K562 (cell line): ENCODE data around the gene SLC25A45. TPM values are rescaled to one million over a fixed set of nuclear protein-coding genes. Genes with fewer than 3 reads are reported as not detected.

Experiments used
- CREM ChIP-seq: IDR thresholded peaks from 2 replicates; pipeline ENCODE4 v1.6.1; 2014; ENCODE audit warnings: antibody characterized with exemption, low read depth
- ESRRB ChIP-seq: fragments of 250-450 bp; sonication (Bioruptor Pico); IDR thresholded peaks from 2 replicates; pipeline ENCODE4 v1.5.0; 2020; ENCODE audit warnings: mild to moderate bottlenecking, moderate library complexity, borderline replicate concordance
- ETV1 ChIP-seq: fragments of 450-650 bp; conservative IDR thresholded peaks from 2 replicates; pipeline ENCODE4 v1.6.1; 2016; ENCODE audit warnings: missing genetic modification characterization, control low read depth, low read depth, missing compliant biosample characterization
- ETV5 ChIP-seq: sonication (generic); formaldehyde crosslinking; IDR thresholded peaks from 2 replicates; pipeline ENCODE4 v1.4.0; 2020; ENCODE audit warnings: low read depth, mild to moderate bottlenecking, missing genetic modification reagents
- FOXA1 ChIP-seq: fragments of 450-650 bp; IDR thresholded peaks from 2 replicates; pipeline ENCODE4 v1.6.1; 2016; ENCODE audit warnings: mild to moderate bottlenecking, borderline replicate concordance
- IFI16 ChIP-seq: fragments of 250-450 bp; sonication (Bioruptor Pico); IDR thresholded peaks from 2 replicates; pipeline ENCODE4 v2.1.2; 2022; ENCODE audit warnings: mild to moderate bottlenecking, inconsistent platforms
- JUND ChIP-seq, 2 experiments: IDR thresholded peaks; 2 replicates in 1 of 2; 3 replicates in 1 of 2; pipeline ENCODE4 v1.6.1; 2011; ENCODE audit warnings: borderline replicate concordance in 2 of 2, low read depth in 2 of 2, low read length in 2 of 2, improper control_type of control experiment in 1 of 2, missing biosample characterization in 1 of 2, missing genetic modification characterization in 1 of 2, missing genetic modification reagents in 1 of 2
- MECOM ChIP-seq: fragments of 250-450 bp; sonication (Bioruptor Pico); IDR thresholded peaks from 2 replicates; pipeline ENCODE4 v1.8.0; 2022; ENCODE audit warnings: inconsistent platforms
- MLLT1 ChIP-seq, 2 experiments: fragments of 450-650 bp; IDR thresholded peaks; 2 replicates each; pipeline ENCODE4 v1.6.1; 2016
- NCOA1 ChIP-seq: fragments of 450-650 bp; IDR thresholded peaks from 2 replicates; pipeline ENCODE4 v1.6.1; 2016; ENCODE audit warnings: low read depth
- NR2F6 ChIP-seq: fragments of 450-650 bp; formaldehyde crosslinking; IDR thresholded peaks from 2 replicates; pipeline ENCODE4 v1.4.0; 2020; ENCODE audit warnings: mild to moderate bottlenecking
- SAP30 ChIP-seq: fragments of 200-600 bp; sonication (generic); IDR thresholded peaks from 2 replicates; pipeline ENCODE4 v1.6.1; 2012; ENCODE audit warnings: borderline replicate concordance, low read depth, mild to moderate bottlenecking, moderate library complexity, low read length, control low read depth, inconsistent platforms; ENCODE audit not compliant: insufficient read depth, poor library complexity, severe bottlenecking
- SMAD2 ChIP-seq: fragments of 150-350 bp; IDR thresholded peaks from 2 replicates; pipeline ENCODE4 v1.6.1; 2014; ENCODE audit warnings: low read depth, mild to moderate bottlenecking, low read length
- SP1 ChIP-seq: sonication (generic); formaldehyde crosslinking; IDR thresholded peaks from 2 replicates; pipeline ENCODE4 v1.8.1; 2022; ENCODE audit warnings: mild to moderate bottlenecking, missing genetic modification reagents
- THRAP3 ChIP-seq: fragments of 450-650 bp; IDR thresholded peaks from 2 replicates; pipeline ENCODE4 v1.6.1; 2016; ENCODE audit warnings: mild to moderate bottlenecking, inconsistent platforms, borderline replicate concordance
- ZNF143 ChIP-seq: sonication (generic); formaldehyde crosslinking; IDR thresholded peaks from 2 replicates; pipeline ENCODE4 v1.9.0; 2022; ENCODE audit warnings: mild to moderate bottlenecking, missing genetic modification reagents
- ZNF583 ChIP-seq: fragments of 250-450 bp; sonication (Bioruptor Pico); IDR thresholded peaks from 2 replicates; pipeline ENCODE4 v1.4.0; 2020
- ZNF639 ChIP-seq, 2 experiments: fragments of 200-800 bp in 1 of 2; sonication (Bioruptor generic) in 1 of 2; sonication (generic) in 1 of 2; formaldehyde crosslinking in 1 of 2; IDR thresholded peaks in 1 of 2; conservative IDR thresholded peaks in 1 of 2; 2 replicates each; pipeline versions ENCODE4 v1.5.0 to v1.6.1; 2016 to 2020; ENCODE audit warnings: missing compliant biosample characterization in 1 of 2, missing genetic modification characterization in 1 of 2, missing genetic modification reagents in 1 of 2
- ZNF668 ChIP-seq: fragments of 250-450 bp; sonication (Bioruptor Pico); IDR thresholded peaks from 2 replicates; pipeline ENCODE4 v1.8.0; 2022; ENCODE audit warnings: mild to moderate bottlenecking, inconsistent platforms
- polyA plus RNA-seq, 8 experiments: library from polyadenylated mRNA; depleted of rRNA in 4 of 8; stranded (reverse) in 5 of 8; unstranded in 3 of 8; fragments of >200 nt; fragmentation: Nextera tagmentation in 2 of 8; fragmentation: Illumina TruSeq in 1 of 8; extraction: Ambion mirVana in 2 of 8; extraction: Trizol in 1 of 8; gene quantifications; 2 replicates each; pipeline versions ENCODE4 v1.2.1 to v1.2.3, GENCODE V29; 2011 to 2014; ENCODE audit warnings: inconsistent platforms in 1 of 8, missing spikeins in 1 of 8
- total RNA-seq, 7 experiments: library from RNA; depleted of rRNA in 6 of 7; stranded (reverse); fragments of >200 nt in 6 of 7; fragmentation: Illumina TruSeq in 2 of 7; extraction: Trizol in 2 of 7; gene quantifications; 2 replicates each; pipeline versions ENCODE4 v1.2.1 to v1.2.3, GENCODE V29; 2011 to 2021; ENCODE audit warnings: low replicate concordance in 1 of 7
- TF ChIP-seq, protein P1 (sequence below): sonication (generic); formaldehyde crosslinking; IDR thresholded peaks from 2 replicates; pipeline ENCODE4 v1.8.0; 2022; ENCODE audit warnings: mild to moderate bottlenecking, missing genetic modification reagents
- TF ChIP-seq, protein P2 (sequence below): fragments of 450-650 bp; formaldehyde crosslinking; IDR thresholded peaks from 2 replicates; pipeline ENCODE4 v1.4.0; 2022; ENCODE audit warnings: missing genetic modification characterization

Gene SLC25A45
- total and polyA plus RNA-seq, 9 of the 15 experiments (the other 6 are each of a cell fraction or from before 2014, with no cell fraction given) = 0.15 to 2.3 (median 0.68) TPM

DNA sequence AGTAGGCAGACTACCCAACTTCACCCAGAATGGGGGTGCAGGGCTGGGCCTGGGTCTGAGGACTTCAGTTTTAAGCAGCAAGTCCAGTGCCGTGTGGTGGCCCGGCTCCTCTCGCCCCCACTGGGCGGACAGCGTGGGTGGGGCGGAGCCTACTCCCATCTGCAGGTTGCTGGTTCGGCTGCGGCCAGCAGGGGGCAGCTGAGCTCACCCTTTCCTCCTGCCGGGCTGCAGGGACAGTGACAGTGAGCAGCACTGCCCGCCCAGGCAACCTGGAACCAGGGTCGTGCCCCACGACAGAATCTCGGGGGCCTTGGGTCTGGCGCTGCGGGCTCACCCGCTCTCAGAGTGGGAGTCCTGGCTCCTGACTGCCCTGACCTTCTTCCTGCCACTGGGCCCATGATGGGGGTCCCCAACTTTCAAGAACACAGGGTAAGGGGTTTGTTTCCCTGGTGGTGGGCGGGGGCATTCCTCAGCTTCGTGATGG is 33.9 kb upstream of the SLC25A45 start (continued):
- TF ChIP-seq ZNF639 (CRISPR knock-in tag; conservative IDR thresholded peaks at IDR 0.05 in 1 of 2, IDR thresholded peaks at IDR 0.05 in 1 of 2) (peak in 1 of 2 experiments; percentile 50; a peak in 1 of 4 replicates), ETV5 (no peak; the same call in 1 of the 2 replicates), IFI16 (CRISPR knock-in tag) (no peak), SAP30 (no peak), ZNF668 (CRISPR knock-in tag) (no peak), ETV1 (tag) (0 out of 2 replicates have a peak, but pooled peaks have one; percentile 36), SMAD2 (no peak), CREM (peak; percentile 80), ZNF583 (peak; percentile 91), JUND (IDR thresholded peaks at IDR 0.05; ENCODE audit: borderline replicate concordance, low read depth, low read length) (peak; percentile 61), JUND (tag; IDR thresholded peaks at IDR 0.05; ENCODE audit: borderline replicate concordance, low read depth, low read length) (peak; percentile 69; the same call in 1 of the 3 replicates), FOXA1 (no peak), ESRRB (CRISPR knock-in tag) (no peak), MECOM (0 out of 2 replicates have a peak, but pooled peaks have one; percentile 16), SP1 (CRISPR knock-in tag) (peak; percentile 89), THRAP3 (no peak), MLLT1 (IDR thresholded peaks at IDR 0.05) (0 out of 4 replicates have a peak, but pooled peaks have one; percentile 23 to 36), NCOA1 (no peak), ZNF143 (CRISPR knock-in tag) (no peak), NR2F6 (CRISPR knock-in tag) (no peak)
- TF ChIP-seq, protein P1, sequence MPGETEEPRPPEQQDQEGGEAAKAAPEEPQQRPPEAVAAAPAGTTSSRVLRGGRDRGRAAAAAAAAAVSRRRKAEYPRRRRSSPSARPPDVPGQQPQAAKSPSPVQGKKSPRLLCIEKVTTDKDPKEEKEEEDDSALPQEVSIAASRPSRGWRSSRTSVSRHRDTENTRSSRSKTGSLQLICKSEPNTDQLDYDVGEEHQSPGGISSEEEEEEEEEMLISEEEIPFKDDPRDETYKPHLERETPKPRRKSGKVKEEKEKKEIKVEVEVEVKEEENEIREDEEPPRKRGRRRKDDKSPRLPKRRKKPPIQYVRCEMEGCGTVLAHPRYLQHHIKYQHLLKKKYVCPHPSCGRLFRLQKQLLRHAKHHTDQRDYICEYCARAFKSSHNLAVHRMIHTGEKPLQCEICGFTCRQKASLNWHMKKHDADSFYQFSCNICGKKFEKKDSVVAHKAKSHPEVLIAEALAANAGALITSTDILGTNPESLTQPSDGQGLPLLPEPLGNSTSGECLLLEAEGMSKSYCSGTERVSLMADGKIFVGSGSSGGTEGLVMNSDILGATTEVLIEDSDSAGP (CRISPR knock-in tag) = peak; percentile 23; the same call in 1 of the 2 replicates
- TF ChIP-seq, protein P2, sequence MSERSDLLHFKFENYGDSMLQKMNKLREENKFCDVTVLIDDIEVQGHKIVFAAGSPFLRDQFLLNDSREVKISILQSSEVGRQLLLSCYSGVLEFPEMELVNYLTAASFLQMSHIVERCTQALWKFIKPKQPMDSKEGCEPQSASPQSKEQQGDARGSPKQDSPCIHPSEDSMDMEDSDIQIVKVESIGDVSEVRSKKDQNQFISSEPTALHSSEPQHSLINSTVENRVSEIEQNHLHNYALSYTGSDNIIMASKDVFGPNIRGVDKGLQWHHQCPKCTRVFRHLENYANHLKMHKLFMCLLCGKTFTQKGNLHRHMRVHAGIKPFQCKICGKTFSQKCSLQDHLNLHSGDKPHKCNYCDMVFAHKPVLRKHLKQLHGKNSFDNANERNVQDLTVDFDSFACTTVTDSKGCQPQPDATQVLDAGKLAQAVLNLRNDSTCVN (CRISPR knock-in tag) = peak; percentile 45; the same call in 1 of the 2 replicates
